Gastrocnemius medialis (tissue), 4 donors: ENCODE results near the gene B3GNT4.

Experiments used
- POLR2A ChIP-seq, 2 donors: fragments of 450-650 bp; IDR thresholded peaks; one replicate each; pipeline ENCODE4 v1.6.1; 2017; ENCODE audit warnings: antibody characterized with exemption in 2 of 2, mild to moderate bottlenecking in 2 of 2, moderate library complexity in 2 of 2
- TF ChIP-seq, protein P1 (sequence below), 5 experiments: fragments of 450-650 bp in 3 of 5; fragments of 200-600 bp in 2 of 5; sonication (generic) in 2 of 5; IDR thresholded peaks in 4 of 5; conservative IDR thresholded peaks in 1 of 5; 1 replicate in 4 of 5; 2 replicates in 1 of 5; pipeline ENCODE4 v1.5.1; 2016 to 2019; ENCODE audit warnings: antibody characterized with exemption in 5 of 5, mild to moderate bottlenecking in 3 of 5, moderate library complexity in 3 of 5

GRCh38 chr12:122228092-122228491, 24.6 kb downstream of the B3GNT4 start:
- TF ChIP-seq, protein P1, sequence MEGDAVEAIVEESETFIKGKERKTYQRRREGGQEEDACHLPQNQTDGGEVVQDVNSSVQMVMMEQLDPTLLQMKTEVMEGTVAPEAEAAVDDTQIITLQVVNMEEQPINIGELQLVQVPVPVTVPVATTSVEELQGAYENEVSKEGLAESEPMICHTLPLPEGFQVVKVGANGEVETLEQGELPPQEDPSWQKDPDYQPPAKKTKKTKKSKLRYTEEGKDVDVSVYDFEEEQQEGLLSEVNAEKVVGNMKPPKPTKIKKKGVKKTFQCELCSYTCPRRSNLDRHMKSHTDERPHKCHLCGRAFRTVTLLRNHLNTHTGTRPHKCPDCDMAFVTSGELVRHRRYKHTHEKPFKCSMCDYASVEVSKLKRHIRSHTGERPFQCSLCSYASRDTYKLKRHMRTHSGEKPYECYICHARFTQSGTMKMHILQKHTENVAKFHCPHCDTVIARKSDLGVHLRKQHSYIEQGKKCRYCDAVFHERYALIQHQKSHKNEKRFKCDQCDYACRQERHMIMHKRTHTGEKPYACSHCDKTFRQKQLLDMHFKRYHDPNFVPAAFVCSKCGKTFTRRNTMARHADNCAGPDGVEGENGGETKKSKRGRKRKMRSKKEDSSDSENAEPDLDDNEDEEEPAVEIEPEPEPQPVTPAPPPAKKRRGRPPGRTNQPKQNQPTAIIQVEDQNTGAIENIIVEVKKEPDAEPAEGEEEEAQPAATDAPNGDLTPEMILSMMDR (IDR thresholded peaks at IDR 0.05 in 4 of 5, conservative IDR thresholded peaks at IDR 0.05 in 1 of 5) = no peak
- TF ChIP-seq POLR2A (IDR thresholded peaks at IDR 0.05) = no peak
